ENCODE results near the gene LRRC66.

LRRC66 gene

GRCh38 chr4:52014903-52015302 lies 5.3 kb downstream of the LRRC66 start:
- no peak for DNase-seq (ENCODE audit: low read depth, low spot score)

DNA sequence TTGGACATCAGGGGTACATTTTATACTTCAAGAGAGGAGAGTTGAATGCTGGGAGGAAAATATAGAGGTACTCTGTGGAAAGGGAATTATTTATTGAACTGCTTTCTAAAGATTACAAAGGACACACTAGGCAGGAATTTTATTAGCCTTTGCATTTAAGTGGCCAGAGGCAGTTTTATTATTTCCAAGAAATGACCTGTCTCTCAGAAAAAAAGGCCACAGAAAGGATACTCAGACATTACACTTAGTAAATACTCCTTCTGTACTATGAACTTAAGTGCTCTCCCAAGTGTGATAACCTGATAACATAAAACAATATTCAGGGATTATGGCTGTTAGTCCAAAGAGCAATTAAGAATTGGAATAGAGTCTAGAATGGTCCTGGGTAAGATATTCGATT lies 7.5 kb downstream of the LRRC66 start:
- no peak for DNase-seq (ENCODE audit: low read depth, low spot score)

- DNase-seq (ENCODE audit: low read depth, low spot score), result no peak
Observed at GRCh38 chr4:52010986-52011385, 9.2 kb downstream of the LRRC66 start.

DNA sequence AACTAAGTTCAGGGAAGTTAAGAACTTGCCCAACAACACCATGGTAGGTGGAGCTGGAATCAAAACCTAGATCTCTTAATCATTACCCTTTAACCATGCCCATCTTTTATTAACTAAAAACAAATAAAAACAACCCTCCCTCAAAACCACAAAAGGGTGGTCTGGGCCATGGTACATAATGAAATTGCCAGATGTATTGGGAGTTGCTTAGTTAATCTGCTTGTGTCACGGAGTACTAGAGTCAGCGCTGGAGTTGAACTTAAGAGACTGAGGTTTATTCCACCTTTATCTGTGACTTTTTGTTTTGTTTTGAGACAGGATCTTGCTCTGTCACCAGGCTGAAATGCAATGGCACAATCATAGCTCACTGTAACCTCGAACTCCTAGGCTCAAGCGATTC lies 13.3 kb downstream of the LRRC66 start:
- DNase-seq (ENCODE audit: low read depth, low spot score), result no peak

- DNase-seq (ENCODE audit: low read depth, low spot score), result no peak
Observed at GRCh38 chr4:52005604-52006273, 14.4 kb downstream of the LRRC66 start.

DNA sequence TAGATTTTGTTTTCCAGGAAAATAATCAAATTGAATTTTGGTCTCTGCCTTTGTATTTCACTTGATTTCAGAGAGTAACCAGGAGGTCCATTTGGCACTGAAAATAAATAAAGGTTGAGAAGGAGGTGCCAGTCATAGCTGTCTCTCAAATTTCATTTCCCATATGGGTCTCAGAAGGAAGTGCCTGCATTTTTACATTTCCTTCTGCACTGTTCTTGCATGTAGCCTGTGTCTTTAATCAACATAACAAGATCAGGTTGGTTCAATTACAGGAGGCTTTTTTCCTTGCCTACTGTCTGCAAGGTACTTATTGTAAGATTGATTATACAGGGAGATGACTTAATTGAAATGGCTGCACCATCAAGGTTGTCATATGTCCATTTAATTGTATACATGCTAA lies 15.7 kb downstream of the LRRC66 start:
- no peak for DNase-seq (ENCODE audit: low read depth, low spot score)

- no peak for DNase-seq (ENCODE audit: low read depth, low spot score)
Observed at GRCh38 chr4:52001616-52002015, 18.5 kb downstream of the LRRC66 start.

GRCh38 chr4:51999250-51999649 lies 20.9 kb downstream of the LRRC66 start:
- no peak for DNase-seq (ENCODE audit: low read depth, low spot score)

- no peak for DNase-seq (ENCODE audit: low read depth, low spot score)
Observed at GRCh38 chr4:51998837-51999236, 21.3 kb downstream of the LRRC66 start.

GRCh38 chr4:51997647-51998046 lies 22.5 kb downstream of the LRRC66 start:
- no peak for DNase-seq (ENCODE audit: low read depth, low spot score)

GRCh38 chr4:51995647-51996220 lies 24.4 kb downstream of the LRRC66 start:
- DNase-seq (ENCODE audit: low read depth, low spot score), result peak; percentile 75

GRCh38 chr4:51965862-51966261 lies 54.3 kb downstream of the LRRC66 start:
- no peak for DNase-seq (ENCODE audit: low read depth, low spot score)

DNA sequence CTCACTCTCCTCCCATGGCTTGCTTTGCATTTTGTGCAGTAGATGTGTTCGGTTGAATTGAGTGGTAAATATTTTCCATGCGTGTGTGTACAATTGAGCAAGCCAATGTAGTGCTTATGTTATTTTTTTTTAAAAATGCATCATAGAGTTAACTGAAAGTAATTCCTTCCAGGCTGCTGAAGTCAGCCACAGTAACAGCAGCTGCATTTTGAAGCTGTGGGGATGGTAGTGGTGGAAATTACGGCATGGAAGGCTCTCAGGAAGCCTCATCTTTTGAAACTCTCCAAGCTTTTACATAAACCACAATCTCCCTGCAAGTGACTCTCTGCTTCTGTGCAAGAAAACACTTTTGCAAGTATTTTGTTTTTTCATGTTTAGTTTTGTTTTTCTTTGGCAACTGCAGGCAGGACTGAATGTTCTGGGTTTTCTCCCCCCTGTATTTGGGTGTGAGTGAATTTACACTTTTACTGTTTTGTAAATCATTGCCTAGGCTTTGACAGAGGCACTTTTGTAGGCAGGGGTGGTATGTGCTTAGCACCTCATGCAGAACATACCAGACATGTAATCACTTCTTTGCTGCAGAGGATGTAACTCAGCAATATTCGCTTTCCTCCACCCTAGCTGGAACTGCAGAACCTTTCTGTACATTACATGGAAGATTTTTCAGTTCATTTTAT lies 56.2 kb downstream of the LRRC66 start:
- DNase-seq (ENCODE audit: low read depth, low spot score), result no peak

DNA sequence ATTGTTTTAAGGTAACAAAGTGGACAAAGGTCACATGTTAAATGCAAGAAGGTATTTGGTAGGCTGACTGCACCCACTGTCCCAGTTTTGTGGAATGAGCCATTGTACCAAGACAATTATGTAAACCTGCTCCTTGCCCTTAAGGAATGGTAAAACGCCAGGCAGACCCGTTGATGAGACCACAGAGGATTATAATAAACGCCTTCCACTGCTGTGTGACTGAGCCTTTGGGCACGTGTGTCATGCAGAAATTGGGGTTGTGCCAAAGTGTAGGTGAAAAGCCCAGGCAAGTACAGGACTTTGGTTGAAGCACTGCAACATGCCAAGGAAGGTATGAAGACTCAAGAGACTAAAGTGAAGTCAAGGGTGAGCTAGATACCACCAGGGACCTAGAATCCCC lies 59.7 kb downstream of the LRRC66 start:
- no peak for DNase-seq (ENCODE audit: low read depth, low spot score)

- DNase-seq (ENCODE audit: low read depth, low spot score), result no peak
Observed at GRCh38 chr4:51958199-51958968, 61.8 kb downstream of the LRRC66 start.

Data from ELF-1 (cell line).